ENCODE results near the gene CPEB1. TPM values are rescaled to one million over a fixed set of nuclear protein-coding genes. Genes with fewer than 3 reads are reported as not detected.

CPEB1 gene
- polyA plus RNA-seq, 1 donor from 2014 or later = 0.11 TPM

- peaks cover 0 to 2% (median 0%) of the 10 kb centered on the region in 3 donors for H3K9me3 Mint-ChIP-seq
- H3K27ac Mint-ChIP-seq = no peak overlapping the region
- no peak overlapping the region for H3K4me3 Mint-ChIP-seq
- peaks cover 35% of the 10 kb centered on the region for H3K27me3 Mint-ChIP-seq
- H3K4me1 Mint-ChIP-seq = no peaks in the 10 kb centered on the region
- no peaks in the 10 kb centered on the region for H3K36me3 Mint-ChIP-seq
Observed at GRCh38 chr15:82642656-82643055, 4.5 kb downstream of the CPEB1 start.

GRCh38 chr15:82641129-82641798 is 5.9 kb downstream of the CPEB1 start:
- H3K9me3 Mint-ChIP-seq = peaks cover 0 to 2% (median 0%) of the 10 kb centered on the region in 3 donors
- H3K27ac Mint-ChIP-seq = no peak overlapping the region
- H3K4me3 Mint-ChIP-seq = no peak overlapping the region
- H3K27me3 Mint-ChIP-seq = peaks cover 40% of the 10 kb centered on the region
- H3K4me1 Mint-ChIP-seq = no peaks in the 10 kb centered on the region
- no peaks in the 10 kb centered on the region for H3K36me3 Mint-ChIP-seq

- Mint-ChIP-seq H3K36me3 (no peaks in the 10 kb centered on the region), H3K9me3 (no peaks in the 10 kb centered on the region), H3K27ac (no peak overlapping the region), H3K27me3 (peaks cover 42% of the 10 kb centered on the region), H3K4me1 (no peaks in the 10 kb centered on the region), H3K4me3 (no peak overlapping the region)
Observed at GRCh38 chr15:82640672-82641071, 6.5 kb downstream of the CPEB1 start.

GRCh38 chr15:82635798-82636197 is 11.4 kb downstream of the CPEB1 start:
- Mint-ChIP-seq H3K4me3 (no peak overlapping the region), H3K36me3 (no peaks in the 10 kb centered on the region), H3K9me3 (no peaks in the 10 kb centered on the region), H3K27ac (no peak overlapping the region), H3K4me1 (no peaks in the 10 kb centered on the region), H3K27me3 (peaks cover 32% of the 10 kb centered on the region)

GRCh38 chr15:82630033-82630432 is 17.1 kb downstream of the CPEB1 start:
- H3K27ac Mint-ChIP-seq = no peak overlapping the region
- no peak overlapping the region for H3K4me3 Mint-ChIP-seq
- peaks cover 0 to 1% (median 0%) of the 10 kb centered on the region in 3 donors for H3K9me3 Mint-ChIP-seq
- H3K36me3 Mint-ChIP-seq = no peaks in the 10 kb centered on the region
- no peaks in the 10 kb centered on the region for H3K4me1 Mint-ChIP-seq
- H3K27me3 Mint-ChIP-seq = peaks cover 3% of the 10 kb centered on the region

GRCh38 chr15:82625136-82625535 is 22.0 kb downstream of the CPEB1 start:
- Mint-ChIP-seq H3K4me3 (no peak overlapping the region), H3K27me3 (no peaks in the 10 kb centered on the region), H3K27ac (no peak overlapping the region), H3K4me1 (peaks cover 0 to 1% (median 0%) of the 10 kb centered on the region in 3 donors), H3K36me3 (peaks cover 3% of the 10 kb centered on the region), H3K9me3 (peaks cover 0 to 4% (median 0%) of the 10 kb centered on the region in 3 donors)

- Mint-ChIP-seq H3K4me1 (peaks cover 0 to 1% (median 0%) of the 10 kb centered on the region in 3 donors), H3K27ac (no peak overlapping the region), H3K36me3 (peaks cover 3% of the 10 kb centered on the region), H3K27me3 (peaks cover 2% of the 10 kb centered on the region), H3K9me3 (peaks cover 0 to 6% (median 0%) of the 10 kb centered on the region in 3 donors), H3K4me3 (no peak overlapping the region)
Observed at GRCh38 chr15:82624438-82624837, 22.7 kb downstream of the CPEB1 start.

- peaks cover 0 to 1% (median 0%) of the 10 kb centered on the region in 3 donors for H3K4me1 Mint-ChIP-seq
- H3K27ac Mint-ChIP-seq = peak overlapping the region in 1 of 3 donors; percentile 14
- H3K36me3 Mint-ChIP-seq = peaks cover 3% of the 10 kb centered on the region
- peaks cover 0 to 6% (median 0%) of the 10 kb centered on the region in 3 donors for H3K9me3 Mint-ChIP-seq
- H3K27me3 Mint-ChIP-seq = peaks cover 2% of the 10 kb centered on the region
- no peak overlapping the region for H3K4me3 Mint-ChIP-seq
Observed at GRCh38 chr15:82624008-82624407, 23.2 kb downstream of the CPEB1 start.

GRCh38 chr15:82621970-82622369 is 25.2 kb downstream of the CPEB1 start:
- Mint-ChIP-seq H3K27me3 (peaks cover 2% of the 10 kb centered on the region), H3K27ac (no peak overlapping the region), H3K4me1 (peaks cover 0 to 1% (median 0%) of the 10 kb centered on the region in 3 donors), H3K4me3 (no peak overlapping the region), H3K9me3 (peaks cover 0 to 6% (median 0%) of the 10 kb centered on the region in 3 donors), H3K36me3 (peaks cover 3% of the 10 kb centered on the region)

- Mint-ChIP-seq H3K27me3 (no peaks in the 10 kb centered on the region), H3K36me3 (peaks cover 2% of the 10 kb centered on the region), H3K4me1 (no peaks in the 10 kb centered on the region), H3K4me3 (no peak overlapping the region), H3K27ac (no peak overlapping the region), H3K9me3 (no peaks in the 10 kb centered on the region)
Observed at GRCh38 chr15:82613747-82614146, 33.4 kb downstream of the CPEB1 start.

GRCh38 chr15:82611348-82611747 is 35.8 kb downstream of the CPEB1 start:
- Mint-ChIP-seq H3K27me3 (no peaks in the 10 kb centered on the region), H3K27ac (no peak overlapping the region), H3K9me3 (no peaks in the 10 kb centered on the region), H3K4me3 (no peak overlapping the region), H3K36me3 (peaks cover 2% of the 10 kb centered on the region), H3K4me1 (no peaks in the 10 kb centered on the region)

- Mint-ChIP-seq H3K36me3 (peaks cover 3% of the 10 kb centered on the region), H3K9me3 (peaks cover 0 to 1% (median 0%) of the 10 kb centered on the region in 3 donors), H3K27ac (no peak overlapping the region), H3K27me3 (peaks cover 1% of the 10 kb centered on the region), H3K4me3 (no peak overlapping the region), H3K4me1 (no peaks in the 10 kb centered on the region)
Observed at GRCh38 chr15:82602195-82602594, 45.0 kb downstream of the CPEB1 start.

GRCh38 chr15:82599862-82600261 is 47.3 kb downstream of the CPEB1 start:
- no peak overlapping the region for H3K27ac Mint-ChIP-seq
- no peaks in the 10 kb centered on the region for H3K4me1 Mint-ChIP-seq
- peaks cover 3% of the 10 kb centered on the region for H3K36me3 Mint-ChIP-seq
- H3K27me3 Mint-ChIP-seq = peaks cover 6% of the 10 kb centered on the region
- H3K9me3 Mint-ChIP-seq = peaks cover 0 to 1% (median 0%) of the 10 kb centered on the region in 3 donors
- no peak overlapping the region for H3K4me3 Mint-ChIP-seq

- Mint-ChIP-seq H3K27me3 (peaks cover 6% of the 10 kb centered on the region), H3K36me3 (peaks cover 3% of the 10 kb centered on the region), H3K27ac (no peak overlapping the region), H3K4me1 (no peaks in the 10 kb centered on the region), H3K9me3 (peaks cover 0 to 1% (median 0%) of the 10 kb centered on the region in 3 donors), H3K4me3 (no peak overlapping the region)
Observed at GRCh38 chr15:82597815-82598214, 49.3 kb downstream of the CPEB1 start.

- H3K4me1 Mint-ChIP-seq = no peaks in the 10 kb centered on the region
- peaks cover 8% of the 10 kb centered on the region for H3K27me3 Mint-ChIP-seq
- H3K4me3 Mint-ChIP-seq = no peak overlapping the region
- H3K36me3 Mint-ChIP-seq = peaks cover 3% of the 10 kb centered on the region
- H3K9me3 Mint-ChIP-seq = peaks cover 0 to 3% (median 0%) of the 10 kb centered on the region in 3 donors
- H3K27ac Mint-ChIP-seq = no peak overlapping the region
Observed at GRCh38 chr15:82595766-82596165, 51.4 kb downstream of the CPEB1 start.

- no peak overlapping the region for H3K27ac Mint-ChIP-seq
- H3K4me3 Mint-ChIP-seq = no peak overlapping the region
- H3K27me3 Mint-ChIP-seq = peaks cover 8% of the 10 kb centered on the region
- H3K4me1 Mint-ChIP-seq = no peaks in the 10 kb centered on the region
- no peaks in the 10 kb centered on the region for H3K36me3 Mint-ChIP-seq
- H3K9me3 Mint-ChIP-seq = peaks cover 0 to 3% (median 0%) of the 10 kb centered on the region in 3 donors
Observed at GRCh38 chr15:82595203-82595602, 52.0 kb downstream of the CPEB1 start.

Data from IgD-negative memory B cell (primary cell).